AG04449 (cell line): ENCODE data around the gene GPR180.

Experiments used
- CTCF ChIA-PET: fragments of 350-600 bp; formaldehyde crosslinking; extraction: SDS; loops from one replicate; lab custom pipeline; 2021; ENCODE audit warnings: antibody characterized with exemption; lab: Yijun Ruan, JAX
- POLR2A ChIA-PET: fragments of 400-600, 350-600 bp; formaldehyde crosslinking; extraction: SDS; loops from one replicate; lab custom pipeline; 2020; ENCODE audit warnings: antibody characterized with exemption, inconsistent platforms; lab: Yijun Ruan, JAX
- DNase-seq: peaks from one replicate; pipeline ENCODE4 v3.0.0-alpha.2; 2010; ENCODE audit warnings: low read depth, low spot score
- H3K4me3 ChIP-seq: 2 replicates; pipeline ENCODE4 v1.5.1; 2011; ENCODE audit warnings: low read depth, mild to moderate bottlenecking, control low read depth, low read length
- TF ChIP-seq, protein P1 (sequence below): IDR thresholded peaks from one replicate; pipeline ENCODE4 v1.5.1; 2011; ENCODE audit warnings: mild to moderate bottlenecking, moderate library complexity, low read length, control low read depth, inconsistent platforms; ENCODE audit not compliant: insufficient read depth; ENCODE audit errors: missing control alignments

The GPR180 gene

DNA sequence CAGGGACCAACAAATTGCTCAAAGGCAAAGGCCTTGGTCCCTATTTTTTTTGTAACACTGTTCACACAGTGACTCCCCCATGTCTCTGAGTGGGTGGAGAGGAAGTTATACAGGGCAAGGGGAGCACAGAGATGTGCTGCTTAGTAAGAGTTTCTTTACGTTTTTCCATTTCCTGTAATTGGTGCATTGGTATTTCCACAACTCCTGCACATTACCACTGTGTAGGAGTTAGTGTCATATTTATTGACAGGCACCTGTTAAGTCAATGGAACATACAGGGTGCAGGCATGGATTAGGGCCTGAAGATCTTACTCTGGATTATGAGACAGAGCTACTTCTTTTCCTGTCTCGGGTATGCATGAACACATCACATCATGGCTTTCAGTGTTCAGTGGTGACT is 65.5 kb downstream of the GPR180 start:
- TF ChIP-seq, protein P1, sequence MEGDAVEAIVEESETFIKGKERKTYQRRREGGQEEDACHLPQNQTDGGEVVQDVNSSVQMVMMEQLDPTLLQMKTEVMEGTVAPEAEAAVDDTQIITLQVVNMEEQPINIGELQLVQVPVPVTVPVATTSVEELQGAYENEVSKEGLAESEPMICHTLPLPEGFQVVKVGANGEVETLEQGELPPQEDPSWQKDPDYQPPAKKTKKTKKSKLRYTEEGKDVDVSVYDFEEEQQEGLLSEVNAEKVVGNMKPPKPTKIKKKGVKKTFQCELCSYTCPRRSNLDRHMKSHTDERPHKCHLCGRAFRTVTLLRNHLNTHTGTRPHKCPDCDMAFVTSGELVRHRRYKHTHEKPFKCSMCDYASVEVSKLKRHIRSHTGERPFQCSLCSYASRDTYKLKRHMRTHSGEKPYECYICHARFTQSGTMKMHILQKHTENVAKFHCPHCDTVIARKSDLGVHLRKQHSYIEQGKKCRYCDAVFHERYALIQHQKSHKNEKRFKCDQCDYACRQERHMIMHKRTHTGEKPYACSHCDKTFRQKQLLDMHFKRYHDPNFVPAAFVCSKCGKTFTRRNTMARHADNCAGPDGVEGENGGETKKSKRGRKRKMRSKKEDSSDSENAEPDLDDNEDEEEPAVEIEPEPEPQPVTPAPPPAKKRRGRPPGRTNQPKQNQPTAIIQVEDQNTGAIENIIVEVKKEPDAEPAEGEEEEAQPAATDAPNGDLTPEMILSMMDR: no peak
- no peak for DNase-seq
- ChIA-PET POLR2A (no interaction called here), CTCF (interaction anchor here (2.0 to 2.5 kb wide), 2 partner anchors 7 to 489 kb away, joined by 8 to 10 read pairs; no protein-coding TSS in a partner anchor)
- H3K4me3 ChIP-seq: no peak overlapping the region

DNA sequence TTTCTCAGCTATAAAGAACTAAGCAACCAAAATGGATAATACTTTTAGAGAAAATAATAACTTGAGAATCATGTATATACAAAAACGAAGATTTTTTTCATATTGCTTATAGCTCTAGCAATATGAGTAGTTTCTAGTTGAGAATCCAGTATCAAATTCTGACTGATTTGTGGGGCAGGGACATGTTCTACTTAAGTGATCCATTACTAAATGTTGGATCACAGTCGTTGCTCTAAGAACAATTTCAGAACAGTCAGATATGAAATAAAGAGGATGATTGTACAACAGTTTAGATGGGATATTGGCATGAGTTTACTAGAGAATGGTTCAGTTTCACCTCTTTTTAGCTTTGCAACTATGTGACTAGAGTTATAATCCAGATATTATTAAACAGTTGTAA is 70.7 kb downstream of the GPR180 start:
- no peak for DNase-seq
- CTCF ChIA-PET: interaction anchor here (0.8 to 5.6 kb wide), 5 partner anchors 9 to 732 kb away, joined by 3 to 54 read pairs (median 9); no protein-coding TSS in a partner anchor
- no peak overlapping the region for H3K4me3 ChIP-seq
- POLR2A ChIA-PET: no interaction called here
- TF ChIP-seq, protein P1: no peak

DNA sequence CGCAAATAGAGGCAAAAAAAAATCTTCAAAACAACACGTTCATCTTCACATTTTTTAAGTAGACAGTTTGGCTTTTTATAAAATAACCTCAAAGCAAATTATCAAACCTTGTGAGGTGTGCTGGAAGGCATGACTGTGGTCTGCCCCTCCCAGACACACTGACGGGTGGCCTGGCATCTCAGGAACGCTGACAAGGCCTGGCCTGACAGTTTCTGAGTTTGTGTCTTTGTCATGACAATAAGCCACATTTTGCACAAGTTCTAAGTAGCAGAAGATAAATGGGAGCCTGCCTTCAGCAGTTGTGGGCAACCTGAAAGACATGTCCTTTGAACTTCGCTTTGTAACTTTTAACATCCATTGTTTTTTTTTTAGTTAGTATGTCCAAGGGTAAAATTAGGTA is 72.2 kb downstream of the GPR180 start:
- no peak overlapping the region for H3K4me3 ChIP-seq
- POLR2A ChIA-PET: no interaction called here
- TF ChIP-seq, protein P1: no peak
- CTCF ChIA-PET: interaction anchor here (0.6 to 5.6 kb wide), 10 partner anchors 8 to 806 kb away, joined by 3 to 54 read pairs (median 6); no protein-coding TSS in a partner anchor
- DNase-seq: no peak

DNA sequence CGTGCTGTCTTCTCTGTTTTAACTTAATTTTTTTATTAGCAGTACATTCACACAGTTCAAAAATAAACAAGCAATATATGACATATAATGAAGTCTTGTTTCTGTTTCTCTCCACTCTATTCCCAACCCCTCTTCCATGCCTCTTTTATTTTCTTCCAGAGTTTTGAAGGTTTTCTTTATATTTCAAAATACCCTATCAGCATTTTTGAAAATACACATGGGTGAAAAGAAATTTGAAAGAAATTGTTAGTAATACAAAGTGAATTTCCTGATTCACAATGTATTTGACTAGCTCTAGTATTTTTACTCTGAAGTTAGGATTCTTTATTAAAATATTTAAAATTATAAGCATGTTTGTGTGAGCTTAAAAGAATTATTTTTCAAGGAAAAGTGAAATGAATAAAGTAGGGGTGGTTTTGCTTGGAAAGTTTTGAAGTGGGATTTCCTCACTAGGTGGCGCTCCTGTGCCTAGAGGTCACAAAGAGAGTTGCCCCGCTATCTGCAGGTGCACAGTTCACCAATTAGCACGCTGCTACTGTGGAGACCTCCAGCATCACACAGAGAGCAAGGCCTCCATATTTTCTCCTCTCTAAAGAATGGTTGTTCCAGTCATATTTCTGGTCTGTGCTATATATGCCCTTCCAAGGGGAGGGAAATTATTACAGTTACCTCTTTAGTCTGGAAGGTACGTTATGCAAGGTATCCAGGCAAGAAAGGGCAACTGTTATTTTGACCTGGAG is 73.1 kb downstream of the GPR180 start:
- DNase-seq: no peak
- H3K4me3 ChIP-seq: no peak overlapping the region
- TF ChIP-seq, protein P1: peak; percentile 62
- ChIA-PET CTCF (interaction anchor here (0.6 to 5.6 kb wide), 19 partner anchors 9 to 811 kb away, joined by 3 to 54 read pairs (median 3); no protein-coding TSS in a partner anchor), POLR2A (no interaction called here)

- DNase-seq: no peak
Observed at GRCh38 chr13:94677799-94678198, 76.1 kb downstream of the GPR180 start.

GRCh38 chr13:94678845-94679244 is 77.2 kb downstream of the GPR180 start:
- H3K4me3 ChIP-seq: no peak overlapping the region
- ChIA-PET POLR2A (no interaction called here), CTCF (interaction anchor here (0.9 to 2.2 kb wide), 5 partner anchors 11 to 513 kb away, joined by 3 to 10 read pairs (median 4); no protein-coding TSS in a partner anchor)
- no peak for DNase-seq
- TF ChIP-seq, protein P1: no peak

More at GRCh38 chr13:94677799-94678198, 76.1 kb downstream of the GPR180 start:
- TF ChIP-seq, protein P1: no peak
- ChIA-PET CTCF (no interaction called here), POLR2A (no interaction called here)
- H3K4me3 ChIP-seq: no peak overlapping the region
